ENCODE measurements around the gene TRABD. TPM values are rescaled to one million over a fixed set of nuclear protein-coding genes. Genes with fewer than 3 reads are reported as not detected.

Gene TRABD
- total and polyA plus RNA-seq, 2 donors, result 31.1 to 102 TPM

- Histone ChIP-seq H3K4me1 (ENCODE audit: control insufficient read depth in 2 of 2, insufficient read depth in 2 of 2, low read length in 2 of 2) (peaks cover 21 to 39% of the 10 kb centered on the region in 2 donors), H3K4me3 (ENCODE audit: low read length in 2 of 2) (no peak overlapping the region), H3K9me3 (ENCODE audit: control insufficient read depth in 2 of 2, insufficient read depth in 1 of 2, low read length in 1 of 2) (no peaks in the 10 kb centered on the region), H3K27ac (ENCODE audit: low read depth in 1 of 2, low read length in 1 of 2) (no peak overlapping the region), H3K36me3 (ENCODE audit: control insufficient read depth in 2 of 2, insufficient read depth in 2 of 2, low read length in 1 of 2) (peaks cover 15 to 22% of the 10 kb centered on the region in 2 donors), H3K27me3 (ENCODE audit: control insufficient read depth in 2 of 2, insufficient read depth in 1 of 2, low read length in 1 of 2) (no peaks in the 10 kb centered on the region)
- WGBS, result 96% methylated on average over 29 of the region's 29 CpGs
- DNase-seq (ENCODE audit: low read depth in 6 of 9, low spot score in 9 of 9), result no peak
Observed at GRCh38 chr22:50248196-50249081, 62.7 kb downstream of the TRABD start.

Other genes with a start within 250 kb of the TRABD start
- 36.0 TPM for gene PIM3, start 225.1 kb upstream of the TRABD start, total RNA-seq
- gene PIM3, start 225.1 kb upstream of the TRABD start, polyA plus RNA-seq, result 57.6 TPM
- 5.9 TPM for gene IL17REL, start 173.1 kb upstream of the TRABD start, total RNA-seq
- gene IL17REL, start 173.1 kb upstream of the TRABD start, polyA plus RNA-seq, result 2.4 TPM
- gene TTLL8, start 127.6 kb upstream of the TRABD start, total RNA-seq, result not detected
- gene TTLL8, start 127.6 kb upstream of the TRABD start, polyA plus RNA-seq, result not detected
- gene MLC1, start 100.5 kb upstream of the TRABD start, total RNA-seq, result 2.4 TPM
- 0.48 TPM for gene MLC1, start 100.5 kb upstream of the TRABD start, polyA plus RNA-seq
- 0.14 TPM for gene MOV10L1, start 95.9 kb upstream of the TRABD start, total RNA-seq
- gene MOV10L1, start 95.9 kb upstream of the TRABD start, polyA plus RNA-seq, result 0.32 TPM
- gene PANX2, start 15.2 kb upstream of the TRABD start, total RNA-seq, result 0.09 TPM
- gene PANX2, start 15.2 kb upstream of the TRABD start, polyA plus RNA-seq, result 1.6 TPM
- gene SELENOO, start 15.1 kb downstream of the TRABD start, total RNA-seq, result 17.4 TPM
- 62.1 TPM for gene SELENOO, start 15.1 kb downstream of the TRABD start, polyA plus RNA-seq
- 29.2 TPM for gene TUBGCP6, start 59.1 kb downstream of the TRABD start, total RNA-seq
- gene TUBGCP6, start 59.1 kb downstream of the TRABD start, polyA plus RNA-seq, result 96.6 TPM
- gene HDAC10, start 65.4 kb downstream of the TRABD start, total RNA-seq, result 11.6 TPM
- gene HDAC10, start 65.4 kb downstream of the TRABD start, polyA plus RNA-seq, result 61.6 TPM
- 2.2 TPM for gene MAPK12, start 75.8 kb downstream of the TRABD start, total RNA-seq
- 8.2 TPM for gene MAPK12, start 75.8 kb downstream of the TRABD start, polyA plus RNA-seq
- 3.7 TPM for gene MAPK11, start 84.5 kb downstream of the TRABD start, total RNA-seq
- 17.7 TPM for gene MAPK11, start 84.5 kb downstream of the TRABD start, polyA plus RNA-seq
- 13.1 TPM for gene PLXNB2, start 121.7 kb downstream of the TRABD start, total RNA-seq
- gene PLXNB2, start 121.7 kb downstream of the TRABD start, polyA plus RNA-seq, result 53.2 TPM
- 1.4 TPM for gene DENND6B, start 141.1 kb downstream of the TRABD start, total RNA-seq
- gene DENND6B, start 141.1 kb downstream of the TRABD start, polyA plus RNA-seq, result 8.3 TPM
- gene PPP6R2, start 157.4 kb downstream of the TRABD start, total RNA-seq, result 45.7 TPM
- gene PPP6R2, start 157.4 kb downstream of the TRABD start, polyA plus RNA-seq, result 45.4 TPM

All from thymus (tissue), 11 donors.